GDM1 (cell line): ENCODE results near the gene PDGFA.

Source experiments
- DNase-seq: peaks from one replicate; lab custom pipeline; 2025; lab: John Stamatoyannopoulos, UW

The PDGFA gene

GRCh38 chr7:490461-491291 is 29.0 kb downstream of the PDGFA start:
- no peak for DNase-seq

DNA sequence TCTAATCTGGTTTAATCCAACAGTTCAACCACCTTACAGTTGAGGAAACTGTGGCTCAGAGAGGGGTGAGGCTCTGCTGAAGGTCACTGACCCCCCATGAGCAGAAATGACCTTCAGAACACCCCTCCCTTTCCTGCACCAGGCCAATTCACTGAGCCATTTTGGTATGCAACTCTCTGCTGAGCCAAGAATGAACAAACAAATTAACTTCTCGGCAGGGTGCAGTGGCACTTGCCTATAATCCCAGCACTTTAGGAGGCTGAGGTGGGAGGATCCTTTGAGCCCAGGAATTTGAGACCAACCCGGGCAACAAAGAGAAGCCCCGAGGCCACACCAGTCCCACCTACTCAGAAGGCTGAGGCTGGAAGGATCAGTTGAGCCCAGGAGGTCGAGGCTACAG is 29.8 kb downstream of the PDGFA start:
- DNase-seq: no peak

- no peak for DNase-seq
Observed at GRCh38 chr7:486216-486743, 33.4 kb downstream of the PDGFA start.

DNA sequence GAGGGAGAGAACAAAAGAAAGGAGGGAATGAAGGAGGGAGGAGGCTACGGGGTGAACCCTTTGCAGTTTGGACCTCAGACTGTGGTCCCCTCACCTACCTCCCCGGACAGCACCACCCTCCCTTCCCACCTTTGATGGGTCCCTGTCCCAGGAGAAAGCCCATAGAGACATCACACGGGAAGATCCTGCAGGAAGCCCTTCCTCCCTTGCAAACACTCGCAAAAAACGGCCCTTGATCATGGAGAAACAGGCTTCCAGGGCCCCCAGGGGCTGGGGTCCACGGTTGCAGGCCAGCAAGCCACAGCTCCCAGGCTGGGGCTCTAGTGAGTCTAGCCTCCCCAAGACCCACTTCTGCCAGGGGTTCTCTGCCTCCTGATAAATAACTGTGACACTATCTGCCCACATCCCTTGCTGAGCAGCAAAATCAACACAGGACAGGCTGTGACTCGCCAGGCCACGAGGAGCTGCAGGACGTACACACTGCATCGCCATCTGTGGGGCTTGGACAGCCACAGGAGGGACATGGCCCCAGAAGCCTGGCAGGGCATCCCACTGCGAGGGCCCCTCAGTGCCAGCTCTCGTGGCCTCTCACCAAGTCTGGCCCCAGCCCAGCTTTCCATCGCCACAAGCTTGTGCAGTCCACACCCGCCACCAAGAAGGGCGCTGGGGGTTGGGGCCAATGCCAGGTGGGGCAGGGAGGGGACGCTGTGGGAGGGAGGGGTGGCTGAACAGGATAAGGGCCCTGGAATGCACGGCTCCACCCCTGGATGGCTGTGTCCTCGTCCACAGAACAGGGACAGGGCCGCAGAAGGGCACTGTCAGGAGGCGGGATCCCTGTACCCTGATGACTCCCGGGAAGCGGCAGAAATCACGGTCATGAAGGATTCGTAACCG is 34.2 kb downstream of the PDGFA start:
- DNase-seq: no peak

DNA sequence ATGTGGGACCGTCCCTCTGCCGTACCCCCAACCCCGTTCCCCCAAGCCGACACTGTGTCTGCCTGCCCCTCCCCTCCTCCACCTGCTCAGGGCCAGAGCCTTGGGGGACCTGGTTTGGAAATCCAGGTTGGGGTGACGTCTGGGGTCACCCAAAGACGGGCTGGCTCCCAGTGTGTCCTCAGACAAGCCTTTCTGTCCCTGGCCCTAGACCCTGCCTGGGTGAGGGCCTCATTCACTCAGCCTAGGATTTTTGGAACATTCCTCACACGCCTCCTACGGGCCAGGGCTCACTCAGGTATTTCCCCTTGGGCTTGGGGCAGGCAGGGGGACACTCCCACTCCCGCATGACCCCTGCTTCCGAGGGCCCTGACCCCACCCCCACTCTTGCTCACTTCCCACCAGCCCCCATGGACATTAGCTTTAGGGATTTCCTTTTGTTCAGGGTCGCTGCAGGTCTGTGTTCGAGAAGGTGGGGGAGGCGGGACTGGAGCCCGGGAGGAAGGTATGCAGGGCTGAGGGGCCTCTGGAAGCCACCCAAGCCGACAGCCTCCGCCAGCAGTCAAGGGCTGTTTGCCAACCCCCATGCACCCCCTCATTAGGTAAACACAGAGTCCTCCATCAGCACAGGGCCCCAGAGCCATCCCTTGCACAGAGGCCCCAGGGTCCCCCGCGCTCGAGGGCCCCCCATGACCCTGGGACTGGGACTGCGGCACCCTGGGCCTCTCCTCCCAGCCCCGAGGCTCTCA is 35.1 kb downstream of the PDGFA start:
- DNase-seq: no peak

DNA sequence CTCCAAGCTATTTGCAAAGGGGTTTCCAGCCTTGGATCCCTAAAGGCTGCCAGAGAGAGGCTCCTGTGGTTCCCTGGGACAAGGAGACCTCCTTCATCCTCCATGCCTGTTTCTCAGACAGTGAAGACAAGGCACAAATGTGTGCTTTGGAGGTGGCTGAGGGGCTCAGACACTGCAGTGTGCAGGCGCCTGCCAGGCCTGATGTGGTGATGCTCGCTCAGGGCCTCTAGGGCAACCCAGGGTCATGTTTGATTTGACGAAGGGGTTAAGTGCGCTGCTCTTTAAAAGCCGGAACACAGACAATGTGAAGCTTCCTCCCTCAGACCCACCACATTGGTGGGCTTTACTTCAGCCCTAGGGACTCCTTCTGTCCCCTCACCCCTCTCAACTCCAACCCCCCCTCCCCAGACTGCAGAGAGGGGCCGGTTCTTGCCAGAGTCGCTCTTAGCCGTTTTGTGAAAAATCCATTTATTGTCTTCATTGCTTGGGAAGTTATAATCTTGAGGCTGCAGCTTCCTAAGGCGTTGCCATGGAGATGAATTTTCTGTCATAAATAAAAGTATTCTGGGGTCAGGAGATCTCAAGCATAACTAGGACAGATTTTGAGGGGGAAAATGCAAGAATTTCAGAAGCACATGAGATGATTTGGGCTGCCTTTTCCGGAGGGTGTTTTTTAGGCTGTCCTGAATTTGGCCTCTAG is 35.8 kb downstream of the PDGFA start:
- DNase-seq: no peak

- no peak for DNase-seq
Observed at GRCh38 chr7:482521-483083, 37.0 kb downstream of the PDGFA start.

GRCh38 chr7:481219-481930 is 38.3 kb downstream of the PDGFA start:
- DNase-seq: no peak

DNA sequence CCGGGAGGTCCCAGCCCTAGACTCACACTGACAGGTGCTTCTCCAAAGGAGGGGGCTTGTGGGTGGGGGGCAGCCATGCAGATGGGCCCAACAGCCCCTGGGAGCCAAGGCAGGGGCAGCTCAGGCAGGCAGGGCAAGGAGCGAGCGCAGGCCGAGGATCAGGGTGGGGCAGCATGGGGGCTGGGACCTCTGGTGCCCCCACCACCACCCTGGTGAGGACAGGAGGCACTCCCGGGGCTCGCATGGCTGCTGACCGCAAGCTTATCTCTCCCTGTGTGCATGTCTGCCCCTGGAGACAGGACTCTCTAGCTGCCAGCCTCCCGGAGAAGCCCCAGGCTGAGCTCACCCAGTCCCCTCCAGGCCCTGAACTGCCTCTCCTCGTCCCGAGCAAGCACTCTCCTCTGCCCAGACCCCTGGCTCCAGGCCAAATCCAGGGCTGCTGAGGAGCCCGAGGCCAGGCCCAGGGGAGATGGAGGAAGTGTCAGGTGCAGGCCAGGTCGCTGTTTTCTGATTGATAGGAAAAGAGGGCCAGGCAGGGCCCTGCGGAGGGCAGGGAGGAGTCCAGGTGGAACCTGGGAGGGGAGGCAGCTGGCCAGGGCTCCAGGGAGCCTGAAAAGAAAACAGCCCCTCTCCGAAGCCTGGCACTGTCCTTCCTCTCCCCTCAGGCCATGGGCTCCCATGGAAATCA is 39.0 kb downstream of the PDGFA start:
- DNase-seq: no peak

- no peak for DNase-seq
Observed at GRCh38 chr7:479948-480499, 39.6 kb downstream of the PDGFA start.

GRCh38 chr7:479115-479947 is 40.3 kb downstream of the PDGFA start:
- no peak for DNase-seq

DNA sequence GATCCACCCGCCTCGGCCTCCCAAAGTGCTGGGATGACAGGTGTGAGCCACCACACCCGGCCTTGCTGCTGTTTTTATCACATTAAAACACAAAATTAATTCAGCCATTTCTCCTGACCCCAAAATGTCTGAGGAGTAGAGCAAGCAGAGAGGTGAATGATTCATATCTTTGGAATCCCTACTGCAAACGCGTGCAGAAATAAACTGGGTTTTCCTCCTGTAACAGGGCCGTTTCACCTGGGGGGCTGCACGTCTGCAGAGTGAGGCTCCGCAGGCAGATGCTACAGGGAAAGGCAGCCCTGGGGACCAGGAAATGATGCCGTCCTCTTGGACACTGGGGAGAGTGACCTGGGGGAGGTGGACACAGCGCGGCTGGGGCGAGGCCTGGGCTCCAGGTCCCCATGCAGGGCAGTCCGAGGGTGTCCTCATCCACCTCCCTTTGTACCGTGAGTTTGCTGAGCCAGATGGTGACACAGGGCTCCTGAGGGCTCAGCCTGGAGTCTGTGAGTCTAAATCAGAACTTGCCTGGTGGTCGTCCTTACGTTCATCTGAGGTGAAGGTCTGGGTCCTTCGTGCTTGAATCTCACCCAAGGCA is 41.9 kb downstream of the PDGFA start:
- DNase-seq: no peak

DNA sequence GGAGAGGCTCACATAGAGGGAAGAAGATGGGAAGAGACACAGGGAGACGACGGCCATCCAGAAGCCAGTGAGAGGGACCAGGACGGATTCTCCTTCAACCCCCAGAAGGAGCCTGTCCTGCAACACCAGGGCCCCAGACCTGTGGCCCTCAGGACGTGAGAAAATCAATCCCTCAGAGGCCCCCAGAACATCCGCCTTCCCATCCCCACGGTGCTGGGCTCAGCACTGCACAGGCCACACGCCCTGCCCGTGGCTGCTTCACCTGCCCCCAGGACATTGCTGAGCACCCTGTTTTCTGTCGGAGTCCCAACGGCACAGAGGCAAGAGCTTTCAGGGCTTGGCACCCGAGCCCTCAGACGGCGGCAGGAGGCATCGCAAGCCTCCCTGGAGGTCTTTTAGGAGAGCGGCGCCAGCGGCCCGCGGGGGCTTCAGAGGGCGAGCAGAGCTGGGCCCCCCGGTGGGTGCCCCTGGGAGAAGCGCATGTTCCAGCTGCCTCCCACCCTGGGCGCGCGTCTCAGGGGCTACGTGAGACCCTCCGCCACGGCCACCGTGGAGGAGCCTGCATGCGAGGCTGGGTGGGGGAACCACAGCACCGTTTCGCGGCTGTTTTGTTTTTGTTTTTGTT is 42.8 kb downstream of the PDGFA start:
- no peak for DNase-seq

GRCh38 chr7:475951-476441 is 43.6 kb downstream of the PDGFA start:
- DNase-seq: no peak

- DNase-seq: no peak
Observed at GRCh38 chr7:475425-475728, 44.3 kb downstream of the PDGFA start.

GRCh38 chr7:474605-475424 is 44.8 kb downstream of the PDGFA start:
- no peak for DNase-seq
